OCI-LY3 (cell line): ENCODE results near the gene ANAPC13.

Experiments
- H2AFZ ChIP-seq: fragments of 200-600, 300-600 bp; shearing (Covaris generic); 2 replicates; pipeline ENCODE4 v1.6.0; 2014; ENCODE audit warnings: antibody characterized with exemption, low read depth, low read length
- H3K27ac ChIP-seq: fragments of 200-600, 300-600 bp; sonication (generic); 2 replicates; pipeline ENCODE4 v1.5.1; 2014; ENCODE audit warnings: mild to moderate bottlenecking, low read length, moderate library complexity, mixed read lengths
- H3K27me3 ChIP-seq: fragments of 200-600, 300-600 bp; sonication (generic); 2 replicates; pipeline ENCODE4 v1.6.1; 2014; ENCODE audit warnings: low read depth, low read length, mixed read lengths
- H3K36me3 ChIP-seq: fragments of 200-600, 300-600 bp; sonication (generic); replicated peaks from 2 replicates; pipeline ENCODE3; 2014; ENCODE audit warnings: low read depth, low read length, mixed read lengths
- H3K4me1 ChIP-seq: fragments of 300-600, 200-600 bp; sonication (generic); 2 replicates; pipeline ENCODE4 v1.6.1; 2014; ENCODE audit warnings: low read length, mixed read lengths
- H3K4me2 ChIP-seq: fragments of 200-600, 300-600 bp; sonication (generic); 2 replicates; pipeline ENCODE4 v1.6.1; 2014; ENCODE audit warnings: low read length, mixed read lengths
- H3K4me3 ChIP-seq: fragments of 300-600, 200-600 bp; sonication (generic); 2 replicates; pipeline ENCODE4 v1.5.1; 2014; ENCODE audit warnings: antibody characterized with exemption, mild to moderate bottlenecking, low read length, moderate library complexity
- H3K79me2 ChIP-seq: fragments of 300-600, 200-600 bp; shearing (Covaris generic); 2 replicates; pipeline ENCODE4 v1.6.1; 2014; ENCODE audit warnings: mild to moderate bottlenecking, low read length, mixed read lengths
- H3K9ac ChIP-seq: fragments of 300-600, 200-600 bp; shearing (Covaris generic); 2 replicates; pipeline ENCODE4 v1.6.0; 2014; ENCODE audit warnings: mild to moderate bottlenecking, low read length, moderate library complexity
- H3K9me3 ChIP-seq: fragments of 200-600, 300-600 bp; shearing (Covaris generic); 2 replicates; pipeline ENCODE4 v1.6.1; 2014; ENCODE audit warnings: low read length, mixed read lengths; ENCODE audit not compliant: insufficient read depth
- H4K20me1 ChIP-seq: fragments of 200-600, 300-600 bp; sonication (generic); 2 replicates; pipeline ENCODE4 v1.6.1; 2016; ENCODE audit warnings: low read length, mixed read lengths; ENCODE audit not compliant: insufficient read depth
- CTCF ChIP-seq: fragments of 200-600, 300-600 bp; sonication (generic); IDR thresholded peaks from 2 replicates; pipeline ENCODE4 v1.5.1; 2014; ENCODE audit warnings: antibody characterized with exemption, low read length, low read depth
- EZH2phosphoT487 ChIP-seq: fragments of 200-600 bp; shearing (Covaris generic); IDR thresholded peaks from 2 replicates; pipeline ENCODE4 v1.6.1; 2018; ENCODE audit warnings: antibody characterized with exemption, mixed run types, low read depth

The ANAPC13 gene

GRCh38 chr3:134458406-134458945 is 27.3 kb downstream of the ANAPC13 start:
- H3K4me2 ChIP-seq, result no peak overlapping the region
- H3K9me3 ChIP-seq, result no peaks in the 10 kb centered on the region
- no peak overlapping the region for H3K9ac ChIP-seq
- no peak overlapping the region for H3K4me3 ChIP-seq
- H3K36me3 ChIP-seq, result no peaks in the 10 kb centered on the region
- no peaks in the 10 kb centered on the region for H4K20me1 ChIP-seq
- TF ChIP-seq EZH2phosphoT487 (no peak), CTCF (no peak)
- peaks cover 47% of the 10 kb centered on the region for H3K27me3 ChIP-seq
- H3K27ac ChIP-seq, result no peak overlapping the region
- H3K79me2 ChIP-seq, result no peaks in the 10 kb centered on the region
- no peak overlapping the region for H2AFZ ChIP-seq
- no peaks in the 10 kb centered on the region for H3K4me1 ChIP-seq

- H3K4me3 ChIP-seq, result no peak overlapping the region
- no peak overlapping the region for H2AFZ ChIP-seq
- peaks cover 47% of the 10 kb centered on the region for H3K27me3 ChIP-seq
- H3K27ac ChIP-seq, result no peak overlapping the region
- H3K79me2 ChIP-seq, result no peaks in the 10 kb centered on the region
- TF ChIP-seq EZH2phosphoT487 (no peak), CTCF (no peak)
- no peaks in the 10 kb centered on the region for H3K9me3 ChIP-seq
- H3K36me3 ChIP-seq, result no peaks in the 10 kb centered on the region
- H4K20me1 ChIP-seq, result no peaks in the 10 kb centered on the region
- H3K9ac ChIP-seq, result no peak overlapping the region
- no peaks in the 10 kb centered on the region for H3K4me1 ChIP-seq
- H3K4me2 ChIP-seq, result no peak overlapping the region
Observed at GRCh38 chr3:134457376-134458074, 28.3 kb downstream of the ANAPC13 start.

- Histone ChIP-seq H3K27ac (no peak overlapping the region), H3K79me2 (no peaks in the 10 kb centered on the region), H3K9ac (no peak overlapping the region), H3K27me3 (peaks cover 46% of the 10 kb centered on the region), H3K9me3 (no peaks in the 10 kb centered on the region), H3K36me3 (no peaks in the 10 kb centered on the region), H3K4me3 (no peak overlapping the region), H4K20me1 (no peaks in the 10 kb centered on the region), H2AFZ (no peak overlapping the region), H3K4me2 (no peak overlapping the region), H3K4me1 (no peaks in the 10 kb centered on the region)
- TF ChIP-seq CTCF, result peak; percentile 44
- TF ChIP-seq EZH2phosphoT487, result no peak
Observed at GRCh38 chr3:134453631-134454030, 32.2 kb downstream of the ANAPC13 start.

GRCh38 chr3:134449951-134450350 is 35.8 kb downstream of the ANAPC13 start:
- Histone ChIP-seq H3K4me1 (no peaks in the 10 kb centered on the region), H3K36me3 (no peaks in the 10 kb centered on the region), H3K4me2 (no peak overlapping the region), H3K27ac (no peak overlapping the region), H3K27me3 (peaks cover 27% of the 10 kb centered on the region), H2AFZ (no peak overlapping the region; the same call in 1 of the 2 replicates), H4K20me1 (no peaks in the 10 kb centered on the region), H3K9ac (no peak overlapping the region), H3K4me3 (no peak overlapping the region), H3K9me3 (no peaks in the 10 kb centered on the region), H3K79me2 (no peaks in the 10 kb centered on the region)
- no peak for TF ChIP-seq EZH2phosphoT487
- TF ChIP-seq CTCF, result no peak
